ENCODE measurements around the gene EPHB2.
A peak's percentile ranks its signal among the peaks of the same experiment; 100 is the strongest.

EPHB2 gene

GRCh38 chr1:22816067-22816775 lies 105.6 kb downstream of the EPHB2 start:
- DNase-seq, result no peak

- DNase-seq, result no peak
These were observed 106.2 kb downstream of the EPHB2 start for GRCh38 chr1:22816803-22817202.

- DNase-seq, result no peak
These were observed 106.8 kb downstream of the EPHB2 start for GRCh38 chr1:22817462-22817861.

GRCh38 chr1:22818061-22818770 lies 107.6 kb downstream of the EPHB2 start:
- DNase-seq, result no peak

GRCh38 chr1:22819361-22819760 lies 108.7 kb downstream of the EPHB2 start:
- no peak for DNase-seq

- DNase-seq, result no peak
These were observed 110.4 kb downstream of the EPHB2 start for GRCh38 chr1:22821027-22821426.

GRCh38 chr1:22822371-22822770 lies 111.7 kb downstream of the EPHB2 start:
- DNase-seq, result no peak

GRCh38 chr1:22824466-22824865 lies 113.8 kb downstream of the EPHB2 start:
- DNase-seq, result no peak

- DNase-seq, result no peak
These were observed 114.3 kb downstream of the EPHB2 start for GRCh38 chr1:22824975-22825374.

GRCh38 chr1:22825486-22826189 lies 115.0 kb downstream of the EPHB2 start:
- DNase-seq, result no peak

- peak in 5 of 56 donors; percentile 22 to 36 (median 27) for DNase-seq
These were observed 116.3 kb downstream of the EPHB2 start for GRCh38 chr1:22826604-22827580.

- DNase-seq, result no peak
These were observed 117.2 kb downstream of the EPHB2 start for GRCh38 chr1:22827666-22828483.

- peak in 33 of 56 donors; percentile 5 to 71 (median 32) for DNase-seq
These were observed 118.1 kb downstream of the EPHB2 start for GRCh38 chr1:22828484-22829308.

GRCh38 chr1:22829309-22829989 lies 118.8 kb downstream of the EPHB2 start:
- no peak for DNase-seq

- DNase-seq, result peak in 43 of 56 donors; percentile 10 to 83 (median 41)
These were observed 119.5 kb downstream of the EPHB2 start for GRCh38 chr1:22830041-22830566.

GRCh38 chr1:22830757-22831340 lies 120.2 kb downstream of the EPHB2 start:
- DNase-seq, result no peak

GRCh38 chr1:22831729-22832413 lies 121.2 kb downstream of the EPHB2 start:
- peak in 3 of 56 donors; percentile 26 to 72 (median 27) for DNase-seq
